Measurements from ENCODE around the gene HECTD2. TPM values are rescaled to one million over a fixed set of nuclear protein-coding genes. Genes with fewer than 3 reads are reported as not detected.
"Not testable (repeated sequence)": the region's sequence is repeated elsewhere in the genome, so short reads cannot be mapped to it uniquely, and the experiment has no call there.

Gene HECTD2
- total RNA-seq, 1 experiment from 2014 or later: 9.4 TPM

GRCh38 chr10:91367127-91367531 is 43.0 kb upstream of the HECTD2 start:
- no peaks in the 10 kb centered on the region for H3K4me1 Mint-ChIP-seq
- no peak for DNase-seq (ENCODE audit: low spot score)
- peaks cover 5% of the 10 kb centered on the region for H3K27me3 Mint-ChIP-seq (ENCODE audit: low read depth)
- no peak for TF ChIP-seq TP53 (CRISPR knock-in tag; IDR thresholded peaks at IDR 0.05)
- TF ChIP-seq, protein P1, sequence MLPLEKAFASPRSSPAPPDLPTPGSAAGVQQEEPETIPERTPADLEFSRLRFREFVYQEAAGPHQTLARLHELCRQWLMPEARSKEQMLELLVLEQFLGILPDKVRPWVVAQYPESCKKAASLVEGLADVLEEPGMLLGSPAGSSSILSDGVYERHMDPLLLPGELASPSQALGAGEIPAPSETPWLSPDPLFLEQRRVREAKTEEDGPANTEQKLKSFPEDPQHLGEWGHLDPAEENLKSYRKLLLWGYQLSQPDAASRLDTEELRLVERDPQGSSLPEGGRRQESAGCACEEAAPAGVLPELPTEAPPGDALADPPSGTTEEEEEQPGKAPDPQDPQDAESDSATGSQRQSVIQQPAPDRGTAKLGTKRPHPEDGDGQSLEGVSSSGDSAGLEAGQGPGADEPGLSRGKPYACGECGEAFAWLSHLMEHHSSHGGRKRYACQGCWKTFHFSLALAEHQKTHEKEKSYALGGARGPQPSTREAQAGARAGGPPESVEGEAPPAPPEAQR (CRISPR knock-in tag; IDR thresholded peaks at IDR 0.05): no peak
- TF ChIP-seq SMAD3 (CRISPR knock-in tag; IDR thresholded peaks at IDR 0.05; ENCODE audit: borderline replicate concordance): no peak
- TF ChIP-seq EMX1 (CRISPR knock-in tag; IDR thresholded peaks at IDR 0.05): no peak
- TF ChIP-seq NR1H2 (CRISPR knock-in tag; IDR thresholded peaks at IDR 0.05): no peak
- no peak for ATAC-seq
- no peak overlapping the region for H3K27ac Mint-ChIP-seq
- no peaks in the 10 kb centered on the region; the same call in 1 of the 2 replicates for H3K36me3 Mint-ChIP-seq
- H3K4me3 Mint-ChIP-seq: no peak overlapping the region
- peaks cover 15% of the 10 kb centered on the region for H3K9me3 Mint-ChIP-seq
- CTCF ChIA-PET: no interaction called here
- POLR2A ChIA-PET: no interaction called here

DNA sequence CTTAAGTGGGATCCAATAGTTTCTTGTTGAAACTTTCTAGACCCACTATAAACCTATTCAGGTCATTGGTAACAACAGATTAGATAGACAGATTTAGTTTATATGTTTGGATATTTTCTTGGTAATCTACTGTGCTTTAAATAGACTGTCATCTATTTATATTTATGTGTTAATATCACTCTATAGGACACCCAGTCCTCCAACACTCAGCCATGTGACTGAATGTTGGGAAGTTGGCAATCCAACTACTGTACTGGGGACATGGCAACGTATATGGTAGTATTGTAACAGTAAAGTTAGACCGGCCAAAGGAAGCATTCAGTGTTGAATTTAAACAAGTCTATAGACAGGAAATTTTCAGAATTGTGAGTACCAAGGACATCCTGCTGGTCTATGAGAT is 42.6 kb upstream of the HECTD2 start:
- H3K36me3 Mint-ChIP-seq: no peaks in the 10 kb centered on the region; the same call in 1 of the 2 replicates
- peaks cover 10% of the 10 kb centered on the region for H3K9me3 Mint-ChIP-seq
- DNase-seq (ENCODE audit: low spot score): no peak
- H3K27ac Mint-ChIP-seq: no peak overlapping the region
- CTCF ChIA-PET: no interaction called here
- H3K27me3 Mint-ChIP-seq (ENCODE audit: low read depth): peaks cover 5% of the 10 kb centered on the region
- no peaks in the 10 kb centered on the region for H3K4me1 Mint-ChIP-seq
- H3K4me3 Mint-ChIP-seq: no peak overlapping the region
- no peak for ATAC-seq
- no peak for TF ChIP-seq CDX4 (CRISPR knock-in tag; IDR thresholded peaks at IDR 0.05; ENCODE audit: borderline replicate concordance)
- no peak for TF ChIP-seq ZNF512 (CRISPR knock-in tag; IDR thresholded peaks at IDR 0.05; ENCODE audit: borderline replicate concordance)
- TF ChIP-seq ZNF425 (CRISPR knock-in tag; conservative IDR thresholded peaks at IDR 0.05): no peak
- TF ChIP-seq, protein P2, sequence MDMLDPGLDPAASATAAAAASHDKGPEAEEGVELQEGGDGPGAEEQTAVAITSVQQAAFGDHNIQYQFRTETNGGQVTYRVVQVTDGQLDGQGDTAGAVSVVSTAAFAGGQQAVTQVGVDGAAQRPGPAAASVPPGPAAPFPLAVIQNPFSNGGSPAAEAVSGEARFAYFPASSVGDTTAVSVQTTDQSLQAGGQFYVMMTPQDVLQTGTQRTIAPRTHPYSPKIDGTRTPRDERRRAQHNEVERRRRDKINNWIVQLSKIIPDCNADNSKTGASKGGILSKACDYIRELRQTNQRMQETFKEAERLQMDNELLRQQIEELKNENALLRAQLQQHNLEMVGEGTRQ (CRISPR knock-in tag; IDR thresholded peaks at IDR 0.05): no peak
- no peak for TF ChIP-seq E2F5 (CRISPR knock-in tag; IDR thresholded peaks at IDR 0.05)
- TF ChIP-seq EMX1 (CRISPR knock-in tag; IDR thresholded peaks at IDR 0.05): no peak
- TF ChIP-seq FOXK1 (CRISPR knock-in tag; IDR thresholded peaks at IDR 0.05): no peak
- TF ChIP-seq, protein P3, sequence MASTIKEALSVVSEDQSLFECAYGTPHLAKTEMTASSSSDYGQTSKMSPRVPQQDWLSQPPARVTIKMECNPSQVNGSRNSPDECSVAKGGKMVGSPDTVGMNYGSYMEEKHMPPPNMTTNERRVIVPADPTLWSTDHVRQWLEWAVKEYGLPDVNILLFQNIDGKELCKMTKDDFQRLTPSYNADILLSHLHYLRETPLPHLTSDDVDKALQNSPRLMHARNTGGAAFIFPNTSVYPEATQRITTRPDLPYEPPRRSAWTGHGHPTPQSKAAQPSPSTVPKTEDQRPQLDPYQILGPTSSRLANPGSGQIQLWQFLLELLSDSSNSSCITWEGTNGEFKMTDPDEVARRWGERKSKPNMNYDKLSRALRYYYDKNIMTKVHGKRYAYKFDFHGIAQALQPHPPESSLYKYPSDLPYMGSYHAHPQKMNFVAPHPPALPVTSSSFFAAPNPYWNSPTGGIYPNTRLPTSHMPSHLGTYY (CRISPR knock-in tag; IDR thresholded peaks at IDR 0.05): no peak
- TF ChIP-seq TP53 (CRISPR knock-in tag; IDR thresholded peaks at IDR 0.05): no peak
- POLR2A ChIA-PET: no interaction called here

DNA sequence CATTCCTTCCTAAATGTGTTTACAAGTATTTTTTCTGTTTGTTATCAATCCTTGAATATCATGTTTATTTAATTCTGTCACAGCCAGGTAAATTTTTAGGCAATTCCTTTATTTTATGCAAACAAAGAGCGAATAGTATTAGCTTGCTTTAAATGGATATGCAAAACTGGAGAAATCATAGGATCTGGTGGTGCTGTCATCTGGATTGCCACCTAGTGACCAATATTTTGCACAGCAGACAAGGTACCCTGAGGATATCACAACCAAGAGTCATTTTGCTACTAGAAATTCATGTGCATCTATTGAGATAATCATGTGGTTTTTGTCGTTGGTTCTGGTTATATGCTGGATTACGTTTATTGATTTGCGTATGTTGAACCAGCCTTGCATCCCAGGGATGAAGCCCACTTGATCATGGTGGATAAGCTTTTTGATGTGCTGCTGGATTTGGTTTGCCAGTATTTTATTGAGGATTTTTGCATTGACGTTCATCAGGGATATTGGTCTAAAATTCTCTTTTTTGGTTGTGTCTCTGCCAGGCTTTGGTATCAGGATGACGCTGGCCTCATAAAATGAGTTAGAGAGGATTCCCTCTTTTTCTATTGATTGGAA is 40.1 kb upstream of the HECTD2 start:
- H3K27me3 Mint-ChIP-seq (ENCODE audit: low read depth); DNase-seq (ENCODE audit: low spot score); H3K27ac Mint-ChIP-seq; H3K36me3 Mint-ChIP-seq; POLR2A ChIA-PET; H3K4me3 Mint-ChIP-seq; H3K4me1 Mint-ChIP-seq: not testable (repeated sequence)
- peak; percentile 57; the same call in 1 of the 2 replicates for ATAC-seq
- H3K9me3 Mint-ChIP-seq: peaks cover 12% of the 10 kb centered on the region
- CTCF ChIA-PET: interaction anchor here (1.3 to 2.3 kb wide), 2 partner anchors 72 to 122 kb away, joined by 3 to 29 read pairs; no protein-coding TSS in a partner anchor
